GM18508 (cell line): ENCODE measurements around the gene KLB.
A peak's percentile ranks its signal among the peaks of the same experiment; 100 is the strongest.
"Not testable (repeated sequence)": the region's sequence is repeated elsewhere in the genome, so short reads cannot be mapped to it uniquely, and the experiment has no call there.

ENCODE experiments used
- ATAC-seq: cut with Tn5 transposase; IDR thresholded peaks from one replicate; pipeline ENCODE4 v1.9.1; 2021; ENCODE audit warnings: moderate number of reproducible peaks; ENCODE audit not compliant: insufficient read depth, unreplicated experiment

KLB gene

GRCh38 chr4:39456946-39457763, 50.4 kb downstream of the KLB start:
- no peak for ATAC-seq

GRCh38 chr4:39458161-39458504, 51.4 kb downstream of the KLB start:
- ATAC-seq: not testable (repeated sequence)

- peak; percentile 72 for ATAC-seq
Measured at GRCh38 chr4:39458505-39459300, 52.0 kb downstream of the KLB start, which contains the start of the genes LIAS and RPL9. Gene LIAS (plus strand): TSS chr4:39459056. CDS start chr4:39459118, 62 bp downstream. Gene RPL9 (minus strand): TSS chr4:39458922. CDS start chr4:39458439, 483 bp downstream.

DNA sequence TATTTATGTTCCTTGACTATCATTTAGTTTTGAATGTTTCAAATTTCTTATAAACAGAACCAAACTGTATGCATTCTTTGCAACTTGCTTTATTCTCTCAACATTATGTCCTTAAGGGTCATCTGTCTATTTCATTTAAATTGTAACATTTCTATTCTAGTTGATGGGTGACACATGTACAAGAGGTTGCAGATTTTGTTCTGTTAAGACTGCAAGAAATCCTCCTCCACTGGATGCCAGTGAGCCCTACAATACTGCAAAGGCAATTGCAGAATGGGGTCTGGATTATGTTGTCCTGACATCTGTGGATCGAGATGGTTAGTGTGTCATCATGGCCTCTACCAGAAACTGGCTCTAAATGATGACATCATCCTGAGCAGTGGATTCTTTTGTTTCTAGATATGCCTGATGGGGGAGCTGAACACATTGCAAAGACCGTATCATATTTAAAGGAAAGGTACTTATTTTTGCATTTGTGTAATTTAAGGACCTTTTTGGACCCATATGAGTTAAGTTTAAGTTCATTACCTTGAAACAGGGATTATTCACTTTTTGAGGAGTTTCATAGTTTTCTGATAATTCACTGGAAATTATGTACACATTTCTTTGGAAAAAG, 58.3 kb downstream of the KLB start:
- ATAC-seq: no peak

DNA sequence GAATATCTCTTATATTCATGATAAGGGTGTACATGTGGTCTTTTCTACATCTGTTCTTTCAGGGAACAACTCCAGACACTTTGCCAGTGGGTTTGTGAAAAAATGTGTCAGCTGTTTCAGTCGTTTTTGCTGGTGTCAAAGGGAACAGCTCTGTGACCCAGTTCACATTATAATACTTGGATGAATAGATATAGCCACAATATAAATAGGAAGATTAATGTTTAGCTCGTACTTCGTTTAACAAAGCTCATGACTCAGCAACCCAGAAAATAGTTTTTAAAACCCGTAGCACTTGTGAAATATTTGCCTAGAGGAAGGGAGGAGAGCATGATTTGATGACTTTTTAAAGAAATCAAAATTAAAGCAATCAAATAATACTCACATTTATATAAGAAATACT, 60.0 kb downstream of the KLB start:
- no peak for ATAC-seq

DNA sequence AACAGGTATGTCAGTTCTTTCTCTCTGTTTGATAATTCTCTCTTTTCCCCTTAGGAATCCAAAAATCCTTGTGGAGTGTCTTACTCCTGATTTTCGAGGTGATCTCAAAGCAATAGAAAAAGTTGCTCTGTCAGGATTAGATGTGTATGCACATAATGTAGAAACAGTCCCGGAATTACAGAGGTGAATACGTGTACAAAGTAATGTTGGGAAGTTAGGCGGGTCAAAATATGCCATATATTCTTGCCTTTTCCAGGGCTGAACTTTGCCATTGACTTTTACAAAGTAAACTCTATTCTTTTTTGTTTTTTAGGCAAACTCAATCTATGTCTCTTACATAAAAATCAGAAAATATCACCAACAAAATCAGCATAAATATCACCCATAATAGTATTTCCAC, 60.7 kb downstream of the KLB start:
- no peak for ATAC-seq

- ATAC-seq: no peak
Measured at GRCh38 chr4:39469429-39470077, 62.8 kb downstream of the KLB start.

- ATAC-seq: no peak
Measured at GRCh38 chr4:39470402-39470801, 63.7 kb downstream of the KLB start.

DNA sequence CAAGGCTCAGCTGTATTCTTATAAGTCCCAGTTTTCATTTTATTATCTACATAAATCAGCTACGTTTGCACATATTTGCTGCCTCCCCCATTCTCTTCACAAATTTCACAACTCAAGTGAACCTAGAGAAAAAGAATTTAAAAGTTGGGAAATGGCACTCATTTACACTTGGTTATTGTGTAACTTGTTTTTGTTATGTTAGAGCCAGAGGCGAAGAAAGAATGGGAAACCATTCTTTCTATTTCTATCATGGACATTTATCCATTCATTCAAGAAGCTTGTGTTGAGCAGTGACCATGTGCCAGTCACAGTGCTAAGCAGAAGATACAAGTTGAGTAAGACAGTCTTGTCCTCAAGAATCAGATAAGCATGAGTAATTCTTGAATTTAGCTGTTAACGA, 65.7 kb downstream of the KLB start:
- no peak for ATAC-seq

- ATAC-seq: no peak
Measured at GRCh38 chr4:39476187-39476895, 69.6 kb downstream of the KLB start.

DNA sequence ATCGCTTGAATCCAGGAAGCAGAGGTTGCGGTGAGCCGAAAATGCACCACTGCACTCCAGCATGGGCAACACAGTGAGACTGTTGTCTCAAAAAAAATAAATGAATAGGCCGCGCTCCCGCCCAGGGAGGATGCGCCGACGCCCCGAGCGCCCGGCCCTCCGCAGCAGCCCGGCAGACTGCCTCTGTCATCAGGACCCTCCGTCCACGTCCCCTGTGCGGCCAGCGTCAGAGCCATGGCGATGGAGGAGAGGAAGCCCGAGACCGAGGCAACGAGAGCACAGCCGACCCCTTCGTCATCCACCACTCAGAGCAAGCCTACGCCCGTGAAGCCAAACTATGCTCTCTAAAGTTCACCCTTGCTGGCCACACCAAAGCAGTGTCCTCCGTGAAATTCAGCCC, 73.5 kb downstream of the KLB start:
- ATAC-seq: no peak

- no peak for ATAC-seq
Measured at GRCh38 chr4:39480902-39481695, 74.4 kb downstream of the KLB start.

DNA sequence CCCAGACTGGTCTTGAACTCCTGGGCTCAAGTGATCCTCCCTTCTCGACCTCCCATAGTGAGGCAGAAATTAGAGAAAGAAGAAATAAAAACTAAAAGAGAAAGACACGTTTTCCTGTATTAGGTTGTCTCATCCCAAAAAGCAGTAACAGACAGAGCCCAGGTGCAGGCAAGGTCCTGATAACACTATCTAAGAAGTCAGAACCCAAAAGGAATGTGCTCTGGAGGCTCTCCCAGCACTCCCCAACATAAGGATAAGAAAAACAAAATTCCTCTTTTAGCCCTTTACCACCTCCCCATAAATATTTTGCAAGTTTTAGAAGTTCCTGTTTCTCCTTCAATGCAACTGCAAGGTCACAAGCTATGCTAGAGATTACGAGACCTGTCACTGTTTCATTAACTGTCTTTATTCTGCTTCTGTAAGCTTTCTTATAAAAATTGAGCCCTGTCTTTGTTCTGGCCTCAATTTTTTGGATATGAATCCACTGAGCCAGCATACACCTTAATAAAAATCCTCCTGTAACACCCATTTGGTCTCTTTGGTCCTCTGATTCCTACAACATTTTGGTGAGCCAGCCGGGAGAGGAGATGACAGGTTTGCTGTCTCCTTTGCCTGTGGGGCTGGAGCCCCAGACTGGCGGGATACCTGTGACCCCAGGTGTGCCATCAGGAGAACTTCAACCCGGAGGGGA, 78.0 kb downstream of the KLB start:
- no peak for ATAC-seq

- no peak for ATAC-seq
Measured at GRCh38 chr4:39486221-39486804, 79.6 kb downstream of the KLB start.

DNA sequence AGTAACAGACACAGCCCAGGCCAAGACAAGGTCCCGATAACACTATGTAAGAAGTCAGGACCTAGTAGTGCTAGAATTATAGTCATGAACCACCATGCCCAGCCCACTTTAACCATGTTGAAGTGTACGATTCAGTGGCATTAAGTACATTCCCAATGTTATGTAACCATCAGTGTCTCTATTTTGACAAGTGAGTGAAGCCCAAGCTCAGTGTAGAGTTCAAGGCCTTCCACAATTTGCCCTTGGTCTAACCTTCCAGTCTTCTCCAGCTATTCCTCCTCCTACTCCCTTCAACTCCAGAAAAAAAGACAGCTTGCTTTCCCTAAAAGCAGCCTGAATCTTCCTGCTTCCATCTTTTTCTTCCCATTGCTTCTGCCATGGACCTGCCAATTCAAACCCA, 83.6 kb downstream of the KLB start:
- ATAC-seq: no peak

GRCh38 chr4:39494354-39494753, 87.6 kb downstream of the KLB start:
- ATAC-seq: no peak

- no peak for ATAC-seq
Measured at GRCh38 chr4:39495446-39496213, 88.9 kb downstream of the KLB start.
